Measurements from ENCODE around the gene FAM171A1.

DNA sequence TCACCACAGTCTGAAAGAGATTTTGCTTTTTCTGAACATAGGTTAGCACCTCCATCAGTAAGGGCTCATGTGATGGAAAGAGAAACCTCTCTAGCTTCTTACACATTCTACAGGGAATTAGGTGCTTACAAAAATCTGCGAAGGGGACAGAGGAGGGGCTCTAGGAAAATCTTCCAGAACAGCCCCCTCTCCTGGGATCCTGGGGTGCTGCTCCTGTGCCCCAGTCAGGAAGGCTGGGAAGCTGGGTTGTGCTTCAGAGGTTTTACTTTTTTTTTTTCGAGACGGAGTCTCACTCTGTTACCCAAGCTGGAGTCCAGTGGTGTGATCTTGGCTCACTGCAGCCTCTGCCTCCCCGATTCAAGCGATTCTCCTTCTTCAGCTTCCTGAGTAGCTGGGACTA is 7.5 kb upstream of the FAM171A1 start:
- TF ChIP-seq, protein P1, sequence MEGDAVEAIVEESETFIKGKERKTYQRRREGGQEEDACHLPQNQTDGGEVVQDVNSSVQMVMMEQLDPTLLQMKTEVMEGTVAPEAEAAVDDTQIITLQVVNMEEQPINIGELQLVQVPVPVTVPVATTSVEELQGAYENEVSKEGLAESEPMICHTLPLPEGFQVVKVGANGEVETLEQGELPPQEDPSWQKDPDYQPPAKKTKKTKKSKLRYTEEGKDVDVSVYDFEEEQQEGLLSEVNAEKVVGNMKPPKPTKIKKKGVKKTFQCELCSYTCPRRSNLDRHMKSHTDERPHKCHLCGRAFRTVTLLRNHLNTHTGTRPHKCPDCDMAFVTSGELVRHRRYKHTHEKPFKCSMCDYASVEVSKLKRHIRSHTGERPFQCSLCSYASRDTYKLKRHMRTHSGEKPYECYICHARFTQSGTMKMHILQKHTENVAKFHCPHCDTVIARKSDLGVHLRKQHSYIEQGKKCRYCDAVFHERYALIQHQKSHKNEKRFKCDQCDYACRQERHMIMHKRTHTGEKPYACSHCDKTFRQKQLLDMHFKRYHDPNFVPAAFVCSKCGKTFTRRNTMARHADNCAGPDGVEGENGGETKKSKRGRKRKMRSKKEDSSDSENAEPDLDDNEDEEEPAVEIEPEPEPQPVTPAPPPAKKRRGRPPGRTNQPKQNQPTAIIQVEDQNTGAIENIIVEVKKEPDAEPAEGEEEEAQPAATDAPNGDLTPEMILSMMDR (IDR thresholded peaks at IDR 0.05; ENCODE audit: low read length): no peak
- no peak for TF ChIP-seq EZH2 (IDR thresholded peaks at IDR 0.05; ENCODE audit: borderline replicate concordance, low read length)

Measured in OCI-LY1 (cell line).